Neural cell (in vitro differentiated cells): ENCODE data around the gene PPFIBP2.

ENCODE experiments used
- EP300 ChIP-seq: fragments of 450-650 bp; conservative IDR thresholded peaks from 2 replicates; pipeline ENCODE4 v1.6.1; 2014; ENCODE audit warnings: antibody characterized with exemption, mild to moderate bottlenecking, moderate library complexity; ENCODE audit not compliant: poor library complexity, severe bottlenecking
- POLR2AphosphoS5 ChIP-seq: IDR thresholded peaks from 2 replicates; pipeline ENCODE4 v1.6.1; 2012
- RAD21 ChIP-seq: fragments of 450-650 bp; conservative IDR thresholded peaks from 2 replicates; pipeline ENCODE4 v1.6.1; 2014; ENCODE audit warnings: antibody characterized with exemption, mild to moderate bottlenecking, moderate library complexity
- TAF1 ChIP-seq: IDR thresholded peaks from 2 replicates; pipeline ENCODE4 v1.6.1; 2012; ENCODE audit warnings: low read depth
- TF ChIP-seq, protein P1 (sequence below): fragments of 450-650 bp; IDR thresholded peaks from 2 replicates; pipeline ENCODE4 v1.5.1; 2014; ENCODE audit warnings: antibody characterized with exemption, mild to moderate bottlenecking, moderate library complexity; ENCODE audit not compliant: poor library complexity, severe bottlenecking

DNA sequence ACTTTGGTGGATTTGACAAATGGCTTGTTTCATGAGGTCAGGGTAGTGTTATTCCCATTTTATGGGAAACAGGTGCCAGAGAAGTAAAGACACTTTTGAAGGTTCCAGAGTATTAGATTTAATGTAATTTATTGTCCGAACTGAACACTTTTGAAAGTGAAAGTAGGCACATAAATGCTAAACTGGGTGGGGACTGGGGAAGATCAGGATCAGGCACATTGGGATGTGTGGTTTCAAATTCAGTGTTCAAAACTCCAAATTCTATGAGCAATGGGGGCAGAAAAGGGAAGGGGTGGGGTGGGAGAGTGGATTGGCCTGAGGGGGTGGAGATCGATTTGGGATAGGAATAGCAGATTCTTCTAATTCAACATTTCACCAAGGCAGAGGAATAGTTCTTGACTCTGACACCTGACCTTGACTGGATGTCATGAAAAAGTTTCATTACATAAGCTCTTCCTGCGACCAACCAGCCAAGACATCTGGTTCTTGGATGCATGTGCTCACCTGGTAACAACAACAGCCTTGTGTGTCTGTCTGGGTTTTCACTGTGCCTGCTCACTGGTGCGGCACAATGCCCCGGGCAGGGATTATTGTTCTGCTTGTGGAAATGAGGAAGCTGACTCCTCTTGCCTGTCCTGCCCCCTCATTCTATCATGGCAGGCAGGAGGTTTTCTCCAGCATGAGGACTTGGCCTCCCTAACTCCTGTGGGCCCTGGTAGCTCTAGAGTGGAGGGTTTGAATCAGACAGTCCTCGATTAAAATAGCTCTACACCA lies 10.8 kb downstream of the PPFIBP2 start:
- TF ChIP-seq, protein P1, sequence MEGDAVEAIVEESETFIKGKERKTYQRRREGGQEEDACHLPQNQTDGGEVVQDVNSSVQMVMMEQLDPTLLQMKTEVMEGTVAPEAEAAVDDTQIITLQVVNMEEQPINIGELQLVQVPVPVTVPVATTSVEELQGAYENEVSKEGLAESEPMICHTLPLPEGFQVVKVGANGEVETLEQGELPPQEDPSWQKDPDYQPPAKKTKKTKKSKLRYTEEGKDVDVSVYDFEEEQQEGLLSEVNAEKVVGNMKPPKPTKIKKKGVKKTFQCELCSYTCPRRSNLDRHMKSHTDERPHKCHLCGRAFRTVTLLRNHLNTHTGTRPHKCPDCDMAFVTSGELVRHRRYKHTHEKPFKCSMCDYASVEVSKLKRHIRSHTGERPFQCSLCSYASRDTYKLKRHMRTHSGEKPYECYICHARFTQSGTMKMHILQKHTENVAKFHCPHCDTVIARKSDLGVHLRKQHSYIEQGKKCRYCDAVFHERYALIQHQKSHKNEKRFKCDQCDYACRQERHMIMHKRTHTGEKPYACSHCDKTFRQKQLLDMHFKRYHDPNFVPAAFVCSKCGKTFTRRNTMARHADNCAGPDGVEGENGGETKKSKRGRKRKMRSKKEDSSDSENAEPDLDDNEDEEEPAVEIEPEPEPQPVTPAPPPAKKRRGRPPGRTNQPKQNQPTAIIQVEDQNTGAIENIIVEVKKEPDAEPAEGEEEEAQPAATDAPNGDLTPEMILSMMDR, result no peak
- TF ChIP-seq TAF1 (no peak), EP300 (no peak), POLR2AphosphoS5 (no peak), RAD21 (no peak)
